ENCODE results near the gene ABCA3. TPM values are rescaled to one million over a fixed set of nuclear protein-coding genes. Genes with fewer than 3 reads are reported as not detected.
"Not testable (repeated sequence)": the region's sequence is repeated elsewhere in the genome, so short reads cannot be mapped to it uniquely, and the experiment has no call there.

Gene ABCA3
- 1 to 10 TPM; 8.3 to 8.7 TPM for total RNA-seq

GRCh38 chr16:2340564-2341455 lies at the start of gene ABCA3:
Gene ABCA3 (minus strand): TSS chr16:2340728. CDS start chr16:2326466, 14,262 bp downstream.
- H3K4me1 Mint-ChIP-seq: peaks cover 29% of the 10 kb centered on the region
- peaks cover 3% of the 10 kb centered on the region for H3K36me3 Mint-ChIP-seq (ENCODE audit: low read depth)
- POLR2A ChIA-PET: interaction anchor here (0.7 to 1.4 kb wide), 4 partner anchors 71 to 174 kb away, joined by 3 to 7 read pairs (median 4); partner anchors contain the start of gene RNPS1

DNA sequence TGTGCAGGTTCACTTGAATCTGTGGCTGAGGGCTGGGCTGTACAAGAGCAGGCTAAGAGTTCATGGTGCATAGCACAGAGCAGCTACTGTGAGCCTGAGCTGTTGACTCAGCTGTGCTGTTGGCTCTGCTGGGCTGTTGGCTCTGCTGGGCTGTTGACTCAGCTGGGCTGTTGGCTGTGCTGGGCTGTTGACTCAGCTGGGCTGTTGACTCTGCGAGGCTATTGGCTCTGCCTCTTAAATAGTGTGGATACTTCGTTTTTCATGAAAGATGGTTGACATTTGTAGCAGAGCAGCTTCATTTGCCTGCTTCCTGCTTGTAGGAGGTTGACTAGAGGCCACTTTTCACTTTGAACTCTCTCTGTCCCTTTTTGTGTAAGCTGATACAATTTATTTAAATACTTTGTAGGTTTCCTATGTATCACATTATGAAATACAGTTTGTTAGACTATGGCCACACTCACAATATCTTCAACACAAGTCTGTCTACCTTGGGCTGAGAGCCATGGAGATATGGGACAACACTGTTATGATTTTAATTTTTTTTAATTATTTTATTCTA lies 48.4 kb upstream of the ABCA3 start:
- H3K4me1 Mint-ChIP-seq: peaks cover 4% of the 10 kb centered on the region
- H3K27me3 Mint-ChIP-seq: peaks cover 4% of the 10 kb centered on the region
- no peak overlapping the region for H3K27ac Mint-ChIP-seq
- H3K4me3 Mint-ChIP-seq: no peak overlapping the region
- no peaks in the 10 kb centered on the region for H3K36me3 Mint-ChIP-seq (ENCODE audit: low read depth)
- no peak for DNase-seq
- H3K9me3 Mint-ChIP-seq: no peaks in the 10 kb centered on the region
- CTCF ChIA-PET: interaction anchor here (1.6 kb wide), 1 partner anchor 38 kb away, joined by 3 read pairs; no protein-coding TSS in a partner anchor
- POLR2A ChIA-PET: no interaction called here

More at GRCh38 chr16:2340564-2341455, at the start of gene ABCA3:
- DNase-seq: peak; percentile 97
- CTCF ChIA-PET: interaction anchor here (0.7 to 1.0 kb wide), 3 partner anchors 10 to 119 kb away, joined by 3 to 5 read pairs (median 4); partner anchors contain the start of gene TEDC2
- H3K27ac Mint-ChIP-seq: peak within 1 kb of the TSS; percentile 25
- peaks cover 27% of the 10 kb centered on the region for H3K27me3 Mint-ChIP-seq
- peak within 1 kb of the TSS; percentile 79 for H3K4me3 Mint-ChIP-seq
- peaks cover 2% of the 10 kb centered on the region for H3K9me3 Mint-ChIP-seq

DNA sequence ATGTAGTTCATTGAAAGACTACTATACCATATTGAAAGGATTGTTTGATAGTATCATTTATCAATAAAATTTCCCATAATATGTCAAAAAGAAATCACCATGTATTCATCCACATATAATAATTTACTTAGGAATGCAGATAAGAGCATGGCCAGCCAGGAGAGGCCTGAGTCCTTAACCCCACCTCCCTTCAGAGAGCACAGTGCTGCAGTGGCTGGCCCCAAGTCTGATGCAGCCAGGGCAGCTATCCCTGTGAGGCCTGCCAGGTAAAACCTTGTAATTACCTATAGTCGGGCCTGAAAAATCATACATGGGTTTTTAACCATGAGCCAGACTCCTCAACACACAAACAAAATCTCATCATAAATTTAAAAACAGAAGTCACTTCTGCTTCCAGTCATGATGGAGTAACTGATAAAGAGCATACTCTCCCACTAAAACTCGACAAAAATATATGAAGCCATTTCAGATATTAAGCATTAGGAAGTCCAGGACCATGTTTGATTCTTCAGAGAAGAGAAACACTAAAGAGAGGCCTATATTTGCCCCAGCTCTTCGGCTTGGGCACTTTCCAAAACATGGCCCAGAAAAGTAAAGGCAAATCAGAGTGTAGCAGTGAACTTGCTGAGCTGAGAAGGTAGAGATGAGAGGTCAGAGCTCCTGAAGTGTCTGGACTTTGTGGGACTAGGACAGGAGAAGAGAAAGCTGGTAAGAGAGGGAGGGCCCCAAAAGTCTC lies 47.8 kb upstream of the ABCA3 start:
- no peak overlapping the region for H3K27ac Mint-ChIP-seq
- H3K4me1 Mint-ChIP-seq: peaks cover 4% of the 10 kb centered on the region
- DNase-seq: no peak
- no peaks in the 10 kb centered on the region for H3K9me3 Mint-ChIP-seq
- H3K4me3 Mint-ChIP-seq: no peak overlapping the region
- ChIA-PET CTCF (interaction anchor here (1.6 kb wide), 1 partner anchor 37 kb away, joined by 3 read pairs; no protein-coding TSS in a partner anchor), POLR2A (no interaction called here)
- no peaks in the 10 kb centered on the region for H3K36me3 Mint-ChIP-seq (ENCODE audit: low read depth)
- H3K27me3 Mint-ChIP-seq: peaks cover 4% of the 10 kb centered on the region

DNA sequence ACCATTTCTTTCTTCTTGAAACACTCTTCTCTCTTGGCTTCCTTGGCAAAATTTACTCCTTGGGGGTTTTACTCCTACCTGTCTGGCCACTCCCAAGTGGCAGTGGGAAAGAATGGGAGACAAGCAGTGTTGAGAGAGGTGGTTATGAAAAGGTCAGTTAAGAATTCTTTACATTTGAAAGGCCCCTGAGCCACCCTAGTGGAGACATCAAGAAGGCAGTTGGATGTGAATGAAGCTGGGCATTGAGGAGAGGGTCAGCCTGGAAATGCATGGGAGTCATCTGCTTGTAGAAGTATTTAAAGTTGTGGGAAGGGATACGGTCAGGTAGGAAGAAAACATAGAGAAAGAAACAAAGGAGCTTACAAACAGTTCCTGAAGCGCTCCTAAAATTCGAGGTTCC lies 46.5 kb upstream of the ABCA3 start:
- Mint-ChIP-seq H3K36me3 (ENCODE audit: low read depth) (no peaks in the 10 kb centered on the region), H3K27me3 (peaks cover 9% of the 10 kb centered on the region), H3K27ac (no peak overlapping the region), H3K4me1 (peaks cover 4% of the 10 kb centered on the region), H3K9me3 (no peaks in the 10 kb centered on the region), H3K4me3 (no peak overlapping the region)
- ChIA-PET POLR2A (no interaction called here), CTCF (interaction anchor here (0.6 kb wide), 1 partner anchor 1547 kb away, joined by 3 read pairs; no protein-coding TSS in a partner anchor)
- no peak for DNase-seq

- DNase-seq; H3K4me1 Mint-ChIP-seq; H3K9me3 Mint-ChIP-seq; POLR2A ChIA-PET; CTCF ChIA-PET; H3K36me3 Mint-ChIP-seq (ENCODE audit: low read depth); H3K4me3 Mint-ChIP-seq; H3K27ac Mint-ChIP-seq: not testable (repeated sequence)
- peaks cover 13% of the 10 kb centered on the region for H3K27me3 Mint-ChIP-seq
Measured at GRCh38 chr16:2385982-2386381, 45.5 kb upstream of the ABCA3 start.

- ChIA-PET CTCF (no interaction called here), POLR2A (no interaction called here)
- no peak overlapping the region for H3K4me3 Mint-ChIP-seq
- H3K27me3 Mint-ChIP-seq: peaks cover 15% of the 10 kb centered on the region
- H3K9me3 Mint-ChIP-seq: no peaks in the 10 kb centered on the region
- no peaks in the 10 kb centered on the region for H3K36me3 Mint-ChIP-seq (ENCODE audit: low read depth)
- DNase-seq: no peak
- H3K27ac Mint-ChIP-seq: no peak overlapping the region
- H3K4me1 Mint-ChIP-seq: peaks cover 4% of the 10 kb centered on the region
Measured at GRCh38 chr16:2385190-2385836, 44.8 kb upstream of the ABCA3 start.

DNA sequence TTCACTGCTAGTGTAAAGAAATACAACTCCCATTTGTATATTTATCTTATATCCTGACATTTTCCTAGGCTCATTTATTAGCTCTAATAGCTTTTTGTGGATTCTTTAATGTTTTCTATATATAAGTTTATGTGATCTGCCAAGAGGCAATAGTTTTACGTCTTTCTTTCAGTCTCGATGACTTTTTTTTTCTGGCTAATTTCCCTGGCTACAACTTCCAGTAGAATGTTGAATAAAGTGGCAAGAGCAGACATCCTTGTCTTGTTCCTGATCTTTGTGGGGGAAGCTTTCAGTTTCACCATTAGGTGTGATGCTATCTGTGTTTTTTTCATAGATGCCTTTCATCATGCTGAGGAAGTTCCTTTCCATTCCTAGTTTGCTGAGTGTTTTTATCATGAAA lies 43.9 kb upstream of the ABCA3 start:
- Mint-ChIP-seq H3K36me3 (ENCODE audit: low read depth) (no peaks in the 10 kb centered on the region), H3K4me3 (no peak overlapping the region), H3K4me1 (peaks cover 4% of the 10 kb centered on the region), H3K27ac (no peak overlapping the region), H3K27me3 (peaks cover 15% of the 10 kb centered on the region), H3K9me3 (no peaks in the 10 kb centered on the region)
- no peak for DNase-seq
- ChIA-PET CTCF (interaction anchor here (0.6 kb wide), 1 partner anchor 13 kb away, joined by 3 read pairs; no protein-coding TSS in a partner anchor), POLR2A (no interaction called here)

DNA sequence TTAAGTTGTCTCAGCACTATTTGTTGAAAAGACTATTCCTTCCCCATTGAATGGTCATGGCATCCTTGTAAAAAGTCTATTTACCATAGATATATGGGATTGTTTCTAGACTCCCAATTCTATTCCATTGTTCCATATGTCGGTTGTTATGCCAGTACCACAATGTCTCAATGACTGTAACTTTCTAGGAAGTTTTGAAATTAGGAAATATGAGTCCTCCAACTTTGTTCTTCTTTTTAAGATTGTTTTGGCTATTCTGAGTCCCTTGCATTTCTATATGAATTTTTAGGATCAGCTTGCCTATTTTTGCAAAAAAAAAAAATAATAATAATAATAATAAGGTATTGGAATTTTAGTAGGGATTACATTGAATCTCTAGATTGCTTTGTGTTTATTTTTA lies 43.0 kb upstream of the ABCA3 start:
- DNase-seq: no peak
- peaks cover 19% of the 10 kb centered on the region for H3K27me3 Mint-ChIP-seq
- POLR2A ChIA-PET: no interaction called here
- no peaks in the 10 kb centered on the region for H3K36me3 Mint-ChIP-seq (ENCODE audit: low read depth)
- H3K4me1 Mint-ChIP-seq: peaks cover 4% of the 10 kb centered on the region
- H3K27ac Mint-ChIP-seq: no peak overlapping the region
- CTCF ChIA-PET: no interaction called here
- no peaks in the 10 kb centered on the region for H3K9me3 Mint-ChIP-seq
- H3K4me3 Mint-ChIP-seq: no peak overlapping the region

DNA sequence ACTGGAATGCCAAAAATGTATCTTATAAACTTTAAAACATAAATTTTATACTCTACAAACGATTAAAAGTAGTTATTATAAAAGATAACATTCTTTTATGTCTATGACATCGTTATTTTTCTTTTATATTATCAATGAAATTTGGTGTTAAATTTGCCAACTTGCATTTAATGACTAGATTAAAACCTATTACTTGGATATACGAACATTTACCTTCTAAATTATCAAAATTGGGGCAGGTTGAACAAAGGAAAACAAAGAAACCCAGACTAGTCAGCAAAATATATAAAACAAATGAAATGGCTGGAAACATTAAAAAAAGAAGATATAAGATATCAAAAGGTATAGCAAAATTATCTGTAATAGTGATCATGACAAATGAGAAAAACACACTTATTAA lies 34.1 kb upstream of the ABCA3 start:
- Mint-ChIP-seq H3K36me3 (ENCODE audit: low read depth) (no peaks in the 10 kb centered on the region), H3K4me1 (no peaks in the 10 kb centered on the region), H3K27ac (no peak overlapping the region), H3K27me3 (peaks cover 17% of the 10 kb centered on the region), H3K9me3 (no peaks in the 10 kb centered on the region), H3K4me3 (no peak overlapping the region)
- POLR2A ChIA-PET: no interaction called here
- CTCF ChIA-PET: no interaction called here
- no peak for DNase-seq

- H3K36me3 Mint-ChIP-seq (ENCODE audit: low read depth): no peaks in the 10 kb centered on the region
- no peaks in the 10 kb centered on the region for H3K4me1 Mint-ChIP-seq
- ChIA-PET POLR2A (no interaction called here), CTCF (no interaction called here)
- H3K9me3 Mint-ChIP-seq: no peaks in the 10 kb centered on the region
- DNase-seq: no peak
- H3K27ac Mint-ChIP-seq: no peak overlapping the region
- H3K4me3 Mint-ChIP-seq: no peak overlapping the region
- peaks cover 20% of the 10 kb centered on the region for H3K27me3 Mint-ChIP-seq
Measured at GRCh38 chr16:2373176-2373575, 32.6 kb upstream of the ABCA3 start.

DNA sequence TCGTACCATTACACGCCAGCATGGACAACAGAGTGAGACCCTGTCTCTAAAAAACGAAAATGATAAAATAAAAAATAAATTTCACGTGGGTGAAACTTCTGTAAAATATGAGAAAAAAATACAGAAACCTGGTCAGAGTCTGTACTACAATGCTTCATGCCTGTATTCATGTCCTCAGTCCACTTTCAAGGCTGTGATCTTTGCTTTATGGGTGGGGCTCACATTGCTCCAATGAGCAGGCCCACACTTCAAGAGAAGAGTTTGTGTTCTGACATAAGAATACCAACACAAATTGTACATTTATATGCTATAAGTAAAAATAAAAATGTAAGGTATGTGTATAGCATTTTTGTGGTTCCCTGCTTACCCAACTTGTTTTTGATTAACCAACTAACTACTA lies 32.2 kb upstream of the ABCA3 start:
- H3K9me3 Mint-ChIP-seq: no peaks in the 10 kb centered on the region
- no peak for DNase-seq
- no peak overlapping the region for H3K4me3 Mint-ChIP-seq
- H3K27ac Mint-ChIP-seq: no peak overlapping the region
- H3K27me3 Mint-ChIP-seq: peaks cover 23% of the 10 kb centered on the region
- CTCF ChIA-PET: no interaction called here
- no peaks in the 10 kb centered on the region for H3K36me3 Mint-ChIP-seq (ENCODE audit: low read depth)
- no peaks in the 10 kb centered on the region for H3K4me1 Mint-ChIP-seq
- POLR2A ChIA-PET: no interaction called here

DNA sequence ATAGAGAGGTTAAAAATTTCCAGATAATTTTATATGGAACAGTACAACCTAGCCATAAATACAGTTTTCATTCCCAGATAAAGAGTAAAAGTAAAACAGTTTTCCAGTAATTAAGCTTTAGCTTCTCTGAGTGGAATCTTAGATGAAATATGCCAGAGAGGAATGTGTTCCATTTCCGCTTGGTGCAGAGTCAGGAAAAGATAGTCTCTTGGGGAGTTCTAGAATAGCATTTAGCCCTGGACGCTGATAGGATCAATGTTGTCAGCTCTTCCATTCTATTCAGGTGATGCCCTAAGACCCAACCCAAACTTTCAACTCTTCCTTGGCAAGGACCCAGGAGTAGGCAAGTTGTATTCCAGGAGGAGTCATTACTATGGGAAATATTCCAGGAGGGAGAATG lies 30.9 kb upstream of the ABCA3 start:
- Mint-ChIP-seq H3K36me3 (ENCODE audit: low read depth) (no peaks in the 10 kb centered on the region), H3K9me3 (no peaks in the 10 kb centered on the region), H3K27me3 (peaks cover 30% of the 10 kb centered on the region), H3K4me3 (no peak overlapping the region), H3K4me1 (no peaks in the 10 kb centered on the region), H3K27ac (no peak overlapping the region)
- POLR2A ChIA-PET: no interaction called here
- CTCF ChIA-PET: no interaction called here
- no peak for DNase-seq

DNA sequence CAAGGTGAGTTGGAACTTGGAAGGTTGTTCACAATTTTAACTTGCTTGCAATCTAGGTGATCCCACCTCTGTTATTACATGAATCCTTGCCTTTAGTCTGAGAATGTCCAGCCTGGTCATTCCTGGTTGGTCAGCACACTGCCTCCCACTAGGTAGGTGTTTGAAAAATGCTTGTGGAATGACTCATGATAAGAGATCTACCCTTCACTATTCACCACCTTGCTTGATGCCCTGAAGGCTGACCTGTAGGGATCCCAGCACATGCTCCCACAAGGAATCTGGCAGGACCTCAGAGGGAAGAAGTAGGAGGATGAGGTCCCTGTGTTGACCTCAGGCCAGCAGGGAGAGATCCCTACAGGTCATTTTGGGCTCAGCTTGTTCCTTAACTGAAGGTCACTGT lies 30.2 kb upstream of the ABCA3 start:
- ChIA-PET CTCF (no interaction called here), POLR2A (no interaction called here)
- Mint-ChIP-seq H3K27ac (no peak overlapping the region), H3K4me3 (no peak overlapping the region), H3K4me1 (no peaks in the 10 kb centered on the region), H3K36me3 (ENCODE audit: low read depth) (no peaks in the 10 kb centered on the region), H3K9me3 (no peaks in the 10 kb centered on the region), H3K27me3 (peaks cover 36% of the 10 kb centered on the region)
- no peak for DNase-seq

All from activated CD4-positive, alpha-beta memory T cell treated with anti-CD3 and anti-CD28 coated beads, Interleukin-2, amount 10 ng/mL, durations not matched to agents 7 days and 5 days (primary cell).